HCT116 (cell line): Measurements from ENCODE around the gene MAGEE1. TPM values are rescaled to one million over a fixed set of nuclear protein-coding genes. Genes with fewer than 3 reads are reported as not detected.

ENCODE experiments used
- ATAC-seq: fragments of 200-7000 bp; cut with Tn5 transposase; 2 replicates; pipeline ENCODE4 v1.9.1; 2020; ENCODE audit warnings: mild to moderate bottlenecking, moderate library complexity
- Bru-seq: library from RNA; stranded (reverse); fragments of 400-500 nt; gene quantifications from one replicate; lab custom pipeline; 2021; lab: Mats Ljungman, UMichigan
- BruChase-seq, 2 experiments: library from RNA; stranded (reverse); fragments of 400-500 nt; gene quantifications; one replicate each; lab custom pipeline; 2021; lab: Mats Ljungman, UMichigan
- BruUV-seq: library from RNA; stranded (reverse); fragments of 400-500 nt; replicated peaks from 2 replicates; lab custom pipeline; 2021; lab: Mats Ljungman, UMichigan
- CTCF ChIA-PET: fragments of 300-600 bp; sonication (Branson Sonifier 250); formaldehyde crosslinking; loops from one replicate; lab custom pipeline; 2021; ENCODE audit warnings: antibody characterized with exemption; lab: Charles Lee
- POLR2A ChIA-PET: fragments of 300-600, 350-600 bp; sonication (Branson Sonifier 250); formaldehyde crosslinking; loops from one replicate; lab custom pipeline; 2021; ENCODE audit warnings: antibody characterized with exemption; lab: Charles Lee
- RAD21 ChIA-PET, 2 experiments: fragments of 300-600 bp; sonication (Branson Sonifier 250); formaldehyde crosslinking; loops; one replicate each; lab custom pipeline; 2023; ENCODE audit warnings: low total read pairs in 2 of 2; ENCODE audit not compliant: uncharacterized antibody in 2 of 2, unreplicated experiment in 2 of 2, low non-redundant PET in 1 of 2; lab: Charles Lee
- DNase-seq: peaks from one replicate; pipeline ENCODE4 v3.0.0-alpha.2; 2010; ENCODE audit warnings: low read depth, low spot score
- H2AFZ ChIP-seq: fragments of 200-600 bp; shearing (Covaris generic), sonication (generic); 2 replicates; pipeline ENCODE4 v1.6.1; 2017; ENCODE audit warnings: low read depth, mixed run types, mixed read lengths, antibody characterized with exemption, low read length; ENCODE audit not compliant: poor library complexity, severe bottlenecking
- H3K27ac ChIP-seq: 2 replicates; pipeline ENCODE4 v1.5.1; 2012; ENCODE audit warnings: low read depth, low read length
- H3K27me3 ChIP-seq: fragments of 200-600 bp; sonication (generic); 2 replicates; pipeline ENCODE4 v1.6.1; 2016; ENCODE audit warnings: mixed run types, low read length, mixed read lengths; ENCODE audit not compliant: insufficient read depth
- H3K36me3 ChIP-seq, 2 experiments: fragments of 200-500 bp in 1 of 2; fragments of 200-600 bp in 1 of 2; sonication (Bioruptor generic) in 1 of 2; sonication (generic) in 1 of 2; 2 replicates each; pipeline versions ENCODE4 v1.5.1 to v1.6.1; 2014 to 2016; ENCODE audit warnings: low read length in 2 of 2, inconsistent platforms in 1 of 2, mixed read lengths in 1 of 2, mixed run types in 1 of 2; ENCODE audit not compliant: insufficient read depth in 2 of 2, control insufficient read depth in 1 of 2
- H3K4me1 ChIP-seq, 2 experiments: fragments of 200-600 bp in 1 of 2; sonication (generic) in 1 of 2; 2 replicates each; pipeline versions ENCODE4 v1.5.1 to v1.6.1; 2012 to 2017; ENCODE audit warnings: low read length in 2 of 2, inconsistent platforms in 1 of 2, mild to moderate bottlenecking in 1 of 2, mixed read lengths in 1 of 2, mixed run types in 1 of 2, moderate library complexity in 1 of 2; ENCODE audit not compliant: insufficient read depth in 2 of 2, control insufficient read depth in 1 of 2
- H3K4me2 ChIP-seq: fragments of 200-600 bp; sonication (generic); 2 replicates; pipeline ENCODE4 v1.6.1; 2017; ENCODE audit warnings: mixed run types, low read length, mixed read lengths
- H3K4me3 ChIP-seq, 2 experiments: fragments of 200-600 bp in 1 of 2; sonication (generic) in 1 of 2; replicated peaks in 1 of 2; 2 replicates each; pipeline ENCODE4 v1.5.1; 2011 to 2016; ENCODE audit warnings: low read length in 2 of 2, control low read depth in 1 of 2, low read depth in 1 of 2, mild to moderate bottlenecking in 1 of 2, mixed read lengths in 1 of 2, mixed run types in 1 of 2
- H3K79me2 ChIP-seq: fragments of 200-600 bp; sonication (generic); 2 replicates; pipeline ENCODE4 v1.6.1; 2017; ENCODE audit warnings: mild to moderate bottlenecking, mixed run types, low read length, moderate library complexity, mixed read lengths; ENCODE audit not compliant: insufficient read depth
- H3K9ac ChIP-seq: fragments of 200-600 bp; sonication (generic); 2 replicates; pipeline ENCODE4 v1.6.1; 2016; ENCODE audit warnings: low read length, mixed read lengths
- H3K9me2 ChIP-seq: fragments of 200-600 bp; sonication (generic), shearing (Covaris generic); 2 replicates; pipeline ENCODE4 v1.6.1; 2017; ENCODE audit warnings: mixed run types, mild to moderate bottlenecking, moderate library complexity; ENCODE audit not compliant: insufficient read depth
- H3K9me3 ChIP-seq, 2 experiments: fragments of 200-500 bp in 1 of 2; fragments of 200-600 bp in 1 of 2; sonication (Bioruptor generic) in 1 of 2; sonication (generic) in 1 of 2; 2 replicates each; pipeline ENCODE4 v1.6.1; 2014 to 2017; ENCODE audit warnings: low read length in 2 of 2, mixed read lengths in 2 of 2, inconsistent platforms in 1 of 2, low read depth in 1 of 2, mild to moderate bottlenecking in 1 of 2, mixed run types in 1 of 2, moderate library complexity in 1 of 2; ENCODE audit not compliant: control insufficient read depth in 1 of 2, insufficient read depth in 1 of 2
- H4K20me1 ChIP-seq: fragments of 200-600 bp; sonication (generic), shearing (Covaris generic); 2 replicates; pipeline ENCODE4 v1.6.1; 2017; ENCODE audit warnings: mixed run types, mild to moderate bottlenecking, moderate library complexity; ENCODE audit not compliant: insufficient read depth
- CTCF ChIP-seq, 3 experiments: fragments of 200-600 bp in 1 of 3; sonication (generic) in 1 of 3; IDR thresholded peaks in 2 of 3; conservative IDR thresholded peaks in 1 of 3; 2 replicates each; pipeline ENCODE4 v1.5.1; 2012 to 2017; ENCODE audit warnings: low read depth in 2 of 3, low read length in 2 of 3, antibody characterized with exemption in 1 of 3, borderline replicate concordance in 1 of 3, control low read depth in 1 of 3, mild to moderate bottlenecking in 1 of 3, mixed read lengths in 1 of 3, mixed run types in 1 of 3, moderate library complexity in 1 of 3; ENCODE audit not compliant: insufficient read depth in 1 of 3
- ELF1 ChIP-seq: IDR thresholded peaks from 2 replicates; pipeline ENCODE4 v1.6.1; 2012; ENCODE audit warnings: low read depth, borderline replicate concordance
- POLR2AphosphoS5 ChIP-seq: IDR thresholded peaks from 2 replicates; pipeline ENCODE4 v1.6.1; 2011; ENCODE audit warnings: mild to moderate bottlenecking, low read depth, low read length, moderate library complexity
- intact Hi-C: fragments of 100-400 bp; cut with micrococcal nuclease; formaldehyde crosslinking; loops from 2 replicates; pipeline ENCODE4 v1.10.0; 2022
- long read RNA-seq: library from polyadenylated mRNA; unstranded; transcript quantifications from one replicate; pipeline ENCODE4 v2.0.0, GENCODE V29; 2021; ENCODE audit not compliant: unreplicated experiment
- polyA plus RNA-seq: library from polyadenylated mRNA; unstranded; fragments of >200 nt; gene quantifications from 2 replicates; pipeline ENCODE4 v1.2.1, GENCODE V29; 2012; ENCODE audit warnings: missing spikeins
- total RNA-seq: library from RNA; stranded (reverse); gene quantifications from one replicate; pipeline ENCODE4 v1.2.1, GENCODE V29; 2021; ENCODE audit not compliant: unreplicated experiment
- TF ChIP-seq, protein P1 (sequence below): IDR thresholded peaks from 2 replicates; pipeline ENCODE4 v1.6.1; 2012

The MAGEE1 gene
- total RNA-seq (2.2 TPM), Bru-seq, nascent RNA (percentile 30 among the genes with signal in this experiment), BruChase-seq, experiment 1, labeled RNA remaining after a 6-hour chase (percentile 38 among the genes with signal in this experiment), BruChase-seq, experiment 2, labeled RNA remaining after a 2-hour chase (percentile 54 among the genes with signal in this experiment)
- 0.77 and 1.0 TPM in 2 replicates for polyA plus RNA-seq
- long read RNA-seq, result 0 reads

DNA sequence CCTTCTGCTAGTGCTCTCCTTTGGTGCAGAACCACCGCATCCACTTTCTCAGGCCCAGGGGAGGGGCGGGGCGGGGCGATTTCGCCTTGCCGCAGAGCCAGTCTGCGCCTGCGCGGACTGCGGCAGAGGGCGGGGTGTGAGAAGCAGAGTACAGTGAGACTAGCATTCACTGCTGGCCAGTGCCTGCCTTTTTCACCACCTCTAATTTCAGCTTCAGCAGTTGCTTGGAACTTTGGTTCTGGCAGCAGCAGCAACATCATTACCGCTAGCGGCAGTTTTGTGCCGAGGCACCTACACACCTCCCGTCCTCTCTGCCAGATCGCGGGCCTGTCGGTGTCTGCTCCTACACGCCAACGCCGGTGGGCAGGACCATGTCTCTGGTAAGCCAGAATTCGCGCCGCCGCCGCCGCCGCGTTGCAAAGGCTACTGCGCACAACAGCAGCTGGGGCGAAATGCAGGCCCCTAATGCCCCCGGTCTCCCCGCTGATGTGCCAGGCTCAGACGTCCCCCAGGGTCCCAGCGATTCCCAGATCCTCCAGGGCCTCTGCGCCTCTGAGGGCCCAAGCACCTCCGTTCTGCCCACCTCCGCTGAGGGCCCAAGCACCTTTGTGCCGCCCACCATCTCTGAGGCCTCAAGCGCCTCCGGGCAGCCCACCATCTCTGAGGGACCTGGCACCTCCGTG, at the start of gene MAGEE1:
Gene MAGEE1 (plus strand): TSS at position 151 of the 683 bp plus-strand sequence. CDS start 221 bp downstream, at position 372.
- Histone ChIP-seq H3K4me3 (peak within 1 kb of the TSS; percentile 53 to 62), H2AFZ (peak within 1 kb of the TSS; percentile 35), H3K9me3 (no peaks in the 10 kb centered on the region), H3K4me2 (peak within 1 kb of the TSS; percentile 74), H3K9me2 (no peaks in the 10 kb centered on the region), H3K79me2 (no peaks in the 10 kb centered on the region), H4K20me1 (no peaks in the 10 kb centered on the region), H3K27ac (no peak within 1 kb of the TSS), H3K36me3 (no peaks in the 10 kb centered on the region), H3K9ac (peak within 1 kb of the TSS; percentile 48), H3K27me3 (no peaks in the 10 kb centered on the region), H3K4me1 (peaks cover 0 to 5% of the 10 kb centered on the region in 2 experiments; a peak in 1 of 4 replicates)
- no TSS peak for BruUV-seq
- intact Hi-C loops, result no loop called here
- RAD21 ChIA-PET, result no interaction called here
- ATAC-seq, result peak; percentile 92
- TF ChIP-seq POLR2AphosphoS5 (peak; percentile 39; the same call in 1 of the 2 replicates), ELF1 (no peak), CTCF (IDR thresholded peaks at IDR 0.05 in 2 of 3, conservative IDR thresholded peaks at IDR 0.05 in 1 of 3; ENCODE audit: borderline replicate concordance in 1 of 3, insufficient read depth in 1 of 3, low read depth in 2 of 3, low read length in 2 of 3) (no peak)
- TF ChIP-seq, protein P1, sequence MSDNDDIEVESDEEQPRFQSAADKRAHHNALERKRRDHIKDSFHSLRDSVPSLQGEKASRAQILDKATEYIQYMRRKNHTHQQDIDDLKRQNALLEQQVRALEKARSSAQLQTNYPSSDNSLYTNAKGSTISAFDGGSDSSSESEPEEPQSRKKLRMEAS, result no peak
- CTCF ChIA-PET, result no interaction called here
- POLR2A ChIA-PET, result no interaction called here
- peak; percentile 32 for DNase-seq
